HG03439 (cell line): Measurements from ENCODE around the gene PDE4D.
"Not testable (repeated sequence)": the region's sequence is repeated elsewhere in the genome, so short reads cannot be mapped to it uniquely, and the experiment has no call there.

Experiments
- ATAC-seq: cut with Tn5 transposase; IDR thresholded peaks from one replicate; pipeline ENCODE4 v1.9.1; 2021; ENCODE audit warnings: mild to moderate bottlenecking, moderate library complexity; ENCODE audit not compliant: unreplicated experiment

Gene PDE4D

DNA sequence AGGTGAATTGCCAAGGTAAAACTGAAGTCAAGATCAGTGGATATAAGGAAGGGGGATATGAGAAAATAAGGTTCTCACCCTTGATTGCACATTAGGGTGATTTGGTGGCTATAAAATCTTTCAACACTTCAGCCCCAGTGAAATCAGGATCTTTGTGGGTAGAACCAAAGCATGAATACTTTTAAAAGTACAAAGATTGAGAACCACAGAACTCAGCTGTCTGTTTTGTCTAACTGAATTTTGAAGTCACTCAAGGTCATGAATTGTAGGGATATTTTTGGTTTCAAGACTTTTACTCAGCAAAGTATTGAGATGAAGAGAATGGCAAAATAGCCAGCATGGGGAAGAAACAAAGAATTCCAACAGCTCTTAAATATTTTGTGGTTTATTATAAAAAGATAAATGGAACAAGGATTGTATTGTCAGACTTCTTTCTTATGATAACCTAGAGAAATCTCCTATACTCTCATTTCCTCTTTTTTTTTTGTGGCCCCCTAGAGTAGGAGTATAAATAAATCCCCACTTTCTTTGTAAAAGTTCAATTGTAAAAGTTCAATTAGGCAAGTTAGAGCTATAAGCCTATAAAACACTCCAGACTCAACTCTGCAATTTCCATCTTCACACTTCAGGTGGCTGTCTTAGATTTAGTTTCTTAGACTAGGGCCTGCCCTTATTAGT is 272.9 kb downstream of the PDE4D start:
- ATAC-seq: no peak

DNA sequence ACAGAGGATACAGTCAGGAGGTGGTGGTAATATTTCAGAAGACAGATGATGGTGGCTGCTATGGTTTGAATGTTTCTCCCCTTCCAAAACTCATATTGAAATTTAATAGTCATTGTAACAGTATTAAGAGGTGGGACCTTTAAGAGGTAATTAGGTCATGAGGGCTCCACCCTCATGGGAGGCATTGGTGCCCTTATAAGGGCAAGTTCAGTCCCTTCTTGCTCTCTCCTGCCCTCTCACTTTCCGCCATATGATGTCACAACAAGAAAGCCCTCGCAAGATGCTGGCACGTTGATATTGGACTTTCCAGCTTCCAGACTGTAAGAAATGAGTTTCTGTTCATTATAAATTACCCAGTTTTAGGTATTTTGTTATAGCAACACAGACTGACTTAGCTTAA is 274.9 kb downstream of the PDE4D start:
- ATAC-seq: no peak

DNA sequence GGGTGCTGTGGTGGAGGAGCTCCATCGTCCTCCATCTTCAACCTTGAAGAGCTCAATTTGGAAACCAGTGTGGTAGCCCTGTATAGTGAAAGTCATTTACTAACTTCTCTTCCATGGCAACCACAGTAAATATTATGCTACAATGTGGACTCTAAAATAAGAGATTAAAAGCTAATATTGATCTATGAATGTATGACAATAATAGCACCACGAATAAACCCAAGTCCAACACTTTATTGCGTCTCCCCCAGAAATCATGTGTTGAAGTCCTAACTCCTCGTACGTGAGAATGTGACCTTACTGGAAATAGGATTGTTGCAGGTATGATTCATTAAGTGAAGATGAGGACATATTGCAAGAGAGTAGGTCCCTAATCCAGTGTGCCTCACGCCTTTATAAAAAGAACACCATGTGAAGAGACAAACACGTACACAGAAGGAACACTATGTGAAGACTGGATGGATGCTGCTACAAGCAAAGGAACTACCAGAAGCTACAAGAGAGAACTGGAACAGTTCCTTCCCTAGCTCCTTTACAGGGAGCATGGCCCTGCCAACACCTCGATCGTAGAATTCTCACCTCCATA is 276.2 kb downstream of the PDE4D start:
- ATAC-seq: no peak

DNA sequence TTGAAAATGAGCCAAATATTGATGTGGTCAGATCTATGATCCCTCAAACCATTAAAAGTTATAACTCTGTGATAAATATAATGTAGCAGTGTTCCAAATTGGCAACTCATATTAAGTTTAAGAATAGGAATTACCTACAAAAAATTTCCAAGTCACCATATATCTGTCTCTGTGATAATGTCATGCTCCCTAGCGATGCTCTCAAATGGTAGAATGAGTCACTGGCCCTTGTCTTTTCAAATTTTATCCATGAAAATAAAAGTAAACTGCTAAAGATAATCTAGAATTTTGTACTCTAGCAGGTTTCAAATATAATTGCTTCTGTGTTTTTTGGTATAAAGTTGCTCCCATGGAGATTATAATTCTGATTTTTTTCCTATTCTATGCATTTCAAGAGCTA is 277.1 kb downstream of the PDE4D start:
- ATAC-seq: no peak

DNA sequence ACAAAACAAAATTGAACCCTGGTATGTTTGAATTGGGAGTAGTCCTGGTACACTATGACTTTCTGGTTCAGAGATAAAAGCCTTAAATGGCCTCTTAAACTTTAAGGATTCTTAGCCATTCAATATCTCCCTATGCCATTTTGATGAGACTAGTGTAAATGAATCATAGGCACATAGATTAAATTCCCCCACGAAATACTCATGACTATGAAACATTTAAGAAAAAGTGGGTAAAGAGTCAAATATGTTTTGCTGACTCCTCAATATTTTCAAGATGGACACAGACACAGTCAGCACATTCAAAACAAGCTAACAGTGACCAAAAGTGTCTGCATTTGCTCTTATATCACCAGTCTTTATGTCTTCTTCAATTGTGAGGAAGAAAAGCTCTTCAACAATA is 278.3 kb downstream of the PDE4D start:
- no peak for ATAC-seq

DNA sequence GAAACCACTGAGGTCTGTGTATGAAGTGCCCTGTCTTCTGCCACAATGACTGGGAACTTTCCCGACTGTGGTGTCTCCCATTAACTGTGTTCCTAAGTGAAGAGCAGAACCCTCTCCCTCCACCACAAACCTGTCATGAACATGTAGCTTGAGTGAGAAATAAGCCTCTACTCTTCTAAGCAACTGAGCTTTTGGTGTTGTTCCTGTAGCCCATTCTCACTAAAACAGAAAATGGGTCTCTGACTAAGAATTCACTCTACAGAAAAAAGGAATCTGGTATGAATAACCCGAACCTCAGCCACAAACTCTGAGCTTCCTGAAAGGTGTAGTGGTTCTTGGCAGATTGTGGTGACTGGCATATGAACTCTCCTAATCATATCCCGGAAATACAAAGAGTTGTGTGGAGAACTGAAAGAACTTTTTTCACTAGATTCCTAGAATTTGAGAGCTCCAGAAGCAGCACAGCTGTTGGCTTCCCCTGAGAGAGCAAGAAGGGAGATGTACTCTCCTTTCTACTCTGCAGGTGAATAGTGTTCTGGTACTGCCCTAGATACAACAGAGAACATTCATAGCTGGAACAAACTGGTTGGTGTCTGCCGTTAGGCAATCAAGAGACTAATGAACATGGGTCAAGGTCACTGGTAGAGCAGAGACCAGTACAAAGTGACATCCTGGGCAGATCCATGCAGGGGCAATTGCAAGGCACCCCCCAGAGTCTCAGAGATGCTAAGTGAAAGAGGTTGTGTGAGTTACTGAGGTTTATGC is 283.8 kb downstream of the PDE4D start:
- no peak for ATAC-seq

DNA sequence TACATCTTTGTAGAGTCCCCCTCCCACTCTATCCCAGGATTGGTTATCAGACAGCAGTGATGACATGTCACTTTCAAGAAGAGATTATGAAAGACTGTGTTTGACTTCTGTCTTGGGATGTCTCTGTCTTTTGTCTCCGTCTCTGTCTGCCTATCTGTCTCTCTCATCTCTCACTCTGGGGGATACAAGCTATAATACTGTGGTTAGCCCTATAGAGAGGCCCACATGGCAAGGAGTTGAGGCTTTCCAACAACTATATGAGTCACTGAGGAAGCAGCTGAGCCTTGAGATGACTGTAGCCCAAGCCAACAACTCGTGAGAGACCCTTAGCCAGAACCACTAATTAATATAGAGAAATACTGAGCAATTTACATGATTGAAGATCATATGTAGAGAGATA is 284.8 kb downstream of the PDE4D start:
- no peak for ATAC-seq

DNA sequence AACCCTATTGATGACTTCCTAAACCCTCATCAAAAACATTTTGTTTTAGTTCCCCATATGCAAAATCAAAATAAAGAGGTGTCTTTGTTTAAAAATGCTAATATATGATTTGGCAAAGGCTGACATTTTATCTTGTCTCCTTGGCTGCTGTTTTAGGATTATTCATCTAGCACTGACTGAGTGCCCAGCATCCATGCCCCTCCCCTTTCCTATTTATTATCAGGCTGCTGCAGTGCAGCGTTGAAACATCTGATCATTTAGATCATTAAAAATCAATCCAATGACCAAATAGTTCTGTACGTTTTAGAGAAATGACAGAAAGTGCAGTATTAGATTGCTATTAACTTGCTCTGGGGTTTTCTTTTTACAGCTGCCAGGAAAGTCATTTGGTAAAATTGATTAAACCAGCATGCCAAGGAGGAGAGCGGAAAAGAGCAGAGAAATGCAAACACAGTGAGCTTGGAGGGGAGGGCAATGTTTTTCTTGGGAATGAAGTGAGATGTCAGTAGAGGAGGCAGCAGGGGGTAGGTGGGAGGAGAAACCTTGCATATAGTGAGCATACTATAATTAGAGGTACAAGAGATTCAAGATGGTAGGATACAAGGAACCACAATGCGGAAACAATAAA is 286.3 kb downstream of the PDE4D start:
- ATAC-seq: no peak

DNA sequence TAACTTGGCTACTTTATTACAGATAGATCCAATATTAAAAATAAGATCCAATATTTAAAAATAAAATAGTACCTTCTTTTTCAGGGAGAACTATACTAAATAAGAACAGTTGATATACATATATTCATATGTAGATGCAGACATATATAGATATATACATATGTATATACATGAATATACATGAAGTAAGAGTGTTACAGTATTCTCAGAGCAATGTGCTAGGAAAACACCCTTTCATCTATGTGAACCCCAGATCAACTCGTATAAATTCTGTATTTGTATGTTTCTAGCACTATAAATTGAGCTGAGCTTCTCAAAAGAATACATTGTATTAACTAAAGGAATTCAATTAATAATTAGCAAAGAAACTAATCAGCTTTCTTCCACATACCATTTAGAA is 287.6 kb downstream of the PDE4D start:
- ATAC-seq: no peak

DNA sequence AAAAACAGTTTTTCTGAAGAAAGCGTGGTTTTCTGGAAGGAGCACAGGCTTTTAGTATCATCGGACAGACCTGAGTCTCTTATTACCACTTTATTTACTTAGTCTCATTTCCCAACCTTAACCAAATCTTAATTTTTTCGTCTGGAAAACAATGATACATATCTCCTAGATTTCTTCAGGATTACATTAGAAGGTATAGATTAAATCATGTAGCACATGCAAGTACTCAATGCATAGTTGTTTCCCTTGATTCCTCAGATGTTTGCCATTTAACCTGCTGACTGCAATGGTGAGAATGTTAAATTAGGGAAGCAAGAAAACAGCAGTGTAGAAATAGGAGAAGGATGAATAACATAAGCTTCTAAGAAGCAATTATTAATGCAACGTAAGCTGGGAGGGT is 289.4 kb downstream of the PDE4D start:
- no peak for ATAC-seq

DNA sequence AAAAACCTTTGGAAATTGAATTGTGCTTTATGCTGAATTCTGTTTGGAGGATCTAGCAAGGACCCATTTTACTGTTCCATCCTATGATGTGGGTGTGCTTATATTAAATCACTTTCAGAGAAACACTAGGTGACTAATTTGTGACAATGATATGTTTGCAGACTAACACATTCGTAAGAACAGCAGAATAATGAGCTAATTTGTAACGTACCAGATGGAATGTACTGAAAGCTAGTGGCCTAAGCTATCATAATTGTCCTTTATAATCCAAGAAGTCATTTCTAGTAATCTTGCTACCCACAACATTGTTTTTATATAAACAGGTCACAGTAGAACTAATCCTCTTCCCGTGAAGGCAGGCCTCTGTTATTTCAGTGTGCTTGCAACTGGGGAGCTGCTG is 292.5 kb downstream of the PDE4D start:
- ATAC-seq: no peak

DNA sequence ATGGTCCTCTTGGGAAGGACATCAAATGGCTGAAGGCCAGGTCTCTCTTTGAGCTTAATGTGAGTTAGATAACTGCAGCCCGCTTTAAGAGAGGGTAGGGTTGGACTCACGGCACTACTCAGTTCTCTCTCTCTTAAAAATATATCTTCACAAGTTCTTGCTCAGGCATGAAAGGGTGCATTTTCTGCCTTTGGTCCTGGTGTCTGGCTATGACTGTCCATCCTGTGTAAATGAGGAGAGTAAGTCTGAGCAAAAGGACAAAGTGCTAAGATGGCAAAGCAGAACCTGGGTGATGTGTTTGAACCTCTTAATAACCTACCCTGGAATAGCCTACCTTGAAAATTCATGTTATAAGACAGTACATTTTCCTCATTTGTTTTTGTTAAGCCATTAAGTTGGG is 293.4 kb downstream of the PDE4D start:
- ATAC-seq: no peak

DNA sequence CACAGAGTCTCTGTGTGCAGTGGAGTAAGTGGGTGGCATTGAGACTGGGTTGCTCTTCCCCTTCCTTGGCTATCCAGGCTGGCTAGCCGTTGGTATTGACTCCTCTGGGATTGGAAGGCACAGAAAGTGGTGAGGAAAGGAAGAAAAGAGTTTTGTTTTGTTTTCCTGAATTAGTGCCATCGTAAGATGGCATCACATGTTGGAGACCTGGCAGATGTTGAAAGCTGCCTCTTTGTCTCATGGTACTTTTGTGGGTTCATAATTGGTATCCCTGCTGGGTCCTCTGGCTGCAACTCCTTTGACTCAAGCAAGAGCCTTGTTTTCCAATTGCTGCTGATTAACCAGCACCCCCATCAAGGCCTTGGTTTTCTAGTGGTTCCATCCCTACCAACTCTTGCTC is 293.8 kb downstream of the PDE4D start:
- no peak for ATAC-seq

DNA sequence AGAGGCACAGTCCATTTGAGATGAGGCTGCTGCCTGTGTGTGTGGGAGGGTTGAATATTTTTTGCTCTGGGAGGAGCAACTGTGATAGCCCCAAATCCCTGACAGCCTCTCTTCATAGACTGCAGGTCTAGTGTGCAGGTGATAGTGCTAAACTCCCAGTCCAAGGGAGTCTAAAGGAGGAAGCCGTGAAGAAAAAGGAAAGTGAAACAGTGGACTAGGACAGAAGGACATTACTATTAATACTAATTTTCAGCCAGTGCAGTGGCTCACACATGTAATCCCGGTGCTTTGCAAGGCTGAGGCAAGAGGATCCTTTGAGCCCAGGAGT is 295.0 kb downstream of the PDE4D start:
- no peak for ATAC-seq

DNA sequence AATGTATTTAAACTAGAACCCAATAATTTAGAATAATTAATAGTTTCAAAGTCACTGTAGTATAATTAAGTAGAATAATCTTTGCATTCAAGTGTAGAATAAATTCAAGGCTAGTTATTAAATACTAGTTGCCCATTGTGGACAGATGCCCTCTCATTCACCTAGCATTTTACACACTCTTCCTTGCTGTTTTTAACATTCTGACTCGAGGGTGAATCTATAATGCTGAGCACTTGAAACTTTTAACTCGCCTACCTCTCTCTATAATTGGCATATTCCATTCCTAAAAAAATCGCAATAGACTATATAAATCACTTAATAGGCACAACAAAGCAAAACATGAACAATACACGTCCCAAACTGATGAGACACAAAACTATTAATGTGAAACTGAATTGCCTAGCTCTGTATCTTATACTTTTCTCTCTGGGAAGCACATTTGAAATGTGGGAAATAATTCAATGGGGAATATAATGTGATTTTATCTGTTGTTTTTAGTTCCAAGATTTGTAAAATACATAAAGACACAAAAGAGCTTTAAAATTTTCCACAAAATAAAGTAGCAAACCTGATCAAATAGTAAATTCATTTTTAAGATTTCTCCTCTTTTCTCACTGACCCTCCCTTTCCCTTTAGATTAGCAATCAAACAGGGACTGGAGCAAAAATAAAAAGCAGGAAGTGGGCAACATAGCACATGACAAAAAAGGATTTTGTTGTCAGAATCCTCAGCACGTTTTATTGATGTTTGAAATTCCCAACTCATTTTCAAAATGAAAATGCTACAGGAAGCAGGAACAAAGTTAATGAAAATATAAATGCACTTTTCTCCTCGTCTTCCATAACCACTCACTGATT is 295.6 kb downstream of the PDE4D start:
- ATAC-seq: no peak

DNA sequence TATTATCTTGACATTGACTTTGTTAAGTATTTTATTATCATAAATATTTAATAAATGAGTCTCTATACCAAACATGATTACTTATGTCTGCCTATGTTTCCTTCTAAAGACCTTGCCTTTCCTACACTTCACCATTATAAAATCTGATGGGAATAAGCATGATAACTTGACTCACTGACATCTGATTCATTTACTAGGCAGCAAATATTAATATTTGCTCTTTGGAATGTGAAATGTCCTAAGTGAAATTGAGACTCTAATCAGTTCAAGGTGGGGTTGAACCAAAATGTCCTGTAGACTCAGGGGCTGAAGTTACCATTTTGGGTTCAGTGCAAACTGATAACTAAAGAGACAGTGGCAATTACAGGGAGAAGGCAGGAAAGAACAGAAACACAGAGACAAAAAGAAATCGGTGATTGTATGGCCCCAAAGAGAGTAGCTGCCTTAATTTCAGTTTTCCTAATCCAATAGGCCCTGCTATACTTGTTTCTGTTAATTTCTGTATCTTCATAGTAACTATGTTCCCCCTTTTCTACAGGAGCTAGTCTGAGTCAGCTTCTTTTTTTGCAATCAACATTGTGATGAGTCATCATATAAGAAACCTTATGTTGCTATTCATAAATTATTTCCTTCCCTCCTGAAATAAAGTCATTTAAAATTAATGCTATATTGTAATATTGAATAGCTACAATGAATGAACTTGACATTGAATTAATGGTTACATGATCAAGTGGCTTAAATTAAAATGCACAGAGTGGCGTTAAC is 296.8 kb downstream of the PDE4D start:
- ATAC-seq: no peak

DNA sequence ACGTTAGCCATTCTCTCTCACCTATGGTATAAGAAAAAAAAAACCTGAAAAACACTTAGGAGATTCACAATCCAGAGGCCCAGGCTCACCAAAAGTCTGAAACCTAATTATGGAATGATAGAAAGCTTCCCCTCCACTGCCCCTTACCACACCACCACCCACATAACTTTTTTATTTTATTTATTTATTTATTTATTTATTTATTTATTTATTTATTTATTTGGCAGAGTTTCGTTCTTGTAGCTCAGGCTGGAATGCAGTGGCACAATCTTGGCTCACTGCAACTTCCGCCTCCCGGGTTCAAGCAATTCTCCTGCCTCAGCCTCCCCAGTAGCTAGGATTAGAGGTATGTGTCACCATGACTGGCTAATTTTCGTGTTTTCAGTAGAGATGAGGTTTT is 299.4 kb downstream of the PDE4D start:
- not testable (repeated sequence) for ATAC-seq

DNA sequence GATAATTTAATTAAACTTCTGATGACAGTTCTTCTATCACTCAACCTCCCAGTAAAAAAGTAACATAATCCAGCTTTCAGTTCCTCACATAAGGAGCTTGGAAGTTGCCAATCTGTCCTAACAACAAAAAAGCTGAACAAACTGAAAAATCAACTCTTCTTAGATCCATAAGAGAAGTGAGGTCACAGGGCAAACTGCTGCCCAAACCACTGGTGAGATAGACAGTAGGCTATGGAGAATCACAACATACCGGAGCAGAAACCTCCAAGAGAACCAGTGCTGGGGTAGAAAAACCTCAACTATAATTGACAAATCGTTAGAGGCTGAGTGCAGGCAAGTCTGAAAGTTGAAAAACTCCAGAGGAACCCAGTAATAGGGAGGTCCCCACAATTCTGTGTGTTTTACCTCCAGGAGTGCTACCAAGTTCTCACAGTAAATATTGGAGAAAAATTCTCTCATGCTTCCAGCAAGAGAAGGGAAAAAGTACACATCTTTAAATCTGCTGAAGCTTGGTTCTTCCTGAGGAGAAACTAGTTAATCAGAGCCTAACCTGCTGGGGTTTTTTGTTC is 300.0 kb downstream of the PDE4D start:
- ATAC-seq: no peak

DNA sequence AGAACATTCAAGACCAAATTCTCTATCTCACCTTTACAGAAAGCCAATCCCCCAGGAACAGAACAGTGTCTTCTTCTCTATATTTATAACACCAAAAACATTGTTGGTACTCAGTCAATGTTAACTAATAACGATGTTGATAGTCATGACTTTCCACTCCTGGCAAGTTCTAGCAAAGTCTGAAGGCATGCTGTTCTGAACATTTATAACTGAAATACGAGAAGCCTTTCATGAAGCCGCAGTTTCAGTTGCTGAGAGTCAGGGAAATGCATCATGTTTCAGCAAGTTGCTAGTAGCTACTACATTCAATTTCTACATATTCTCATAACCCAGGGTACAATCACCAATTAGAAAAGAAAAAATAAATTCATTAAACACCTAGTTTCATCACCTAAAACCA is 301.4 kb downstream of the PDE4D start:
- no peak for ATAC-seq

DNA sequence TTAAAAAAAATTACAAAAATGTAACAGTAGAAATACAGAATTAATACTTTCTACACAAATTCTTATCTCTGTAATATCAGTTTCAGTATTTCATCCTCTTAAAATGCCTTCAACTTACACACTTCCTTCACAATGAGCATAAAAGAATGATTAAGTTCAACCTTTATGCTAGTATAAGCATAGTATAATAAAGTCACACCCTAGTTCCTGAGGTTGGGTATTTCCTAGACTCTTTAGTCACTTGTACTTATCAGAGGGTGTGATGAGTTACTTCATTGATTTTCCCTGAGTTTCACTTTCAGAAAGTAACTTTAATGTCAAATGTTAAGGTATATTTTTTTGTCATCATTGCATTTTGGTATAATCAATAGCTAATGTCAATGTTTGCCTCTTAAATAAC is 302.4 kb downstream of the PDE4D start:
- ATAC-seq: no peak
